DOHH2 (cell line): ENCODE results near the gene TMEM218.

Experiments used
- EZH2phosphoT487 ChIP-seq: fragments of 200-600 bp; sonication (generic); IDR thresholded peaks from 2 replicates; pipeline ENCODE4 v1.6.1; 2017; ENCODE audit warnings: borderline replicate concordance, mild to moderate bottlenecking, antibody characterized with exemption, low read length, moderate library complexity, mixed read lengths
- TF ChIP-seq, protein P1 (sequence below): fragments of 200-600 bp; sonication (generic); IDR thresholded peaks from one replicate; pipeline ENCODE4 v1.5.1; 2014; ENCODE audit warnings: antibody characterized with exemption, mild to moderate bottlenecking, low read depth, low read length; ENCODE audit not compliant: poor library complexity, severe bottlenecking

DNA sequence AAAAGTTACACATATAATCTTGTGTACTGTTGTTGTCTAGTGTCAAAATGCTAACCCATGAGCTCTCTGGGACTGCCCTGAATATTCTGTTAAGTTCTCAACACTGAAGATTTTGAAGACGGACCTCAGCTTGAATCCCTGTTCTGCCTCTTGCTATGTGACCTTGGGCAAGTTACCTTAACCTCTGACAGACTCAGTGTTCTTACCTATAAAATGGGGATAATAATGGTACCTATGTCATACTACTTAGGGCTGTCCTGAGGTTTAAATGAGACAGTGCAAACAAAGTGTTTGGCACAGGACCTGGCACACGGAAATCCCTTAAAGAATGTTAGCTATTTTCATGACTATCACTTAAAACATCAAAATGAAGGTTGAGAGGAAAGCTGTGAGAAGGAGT lies 11.3 kb downstream of the TMEM218 start:
- TF ChIP-seq, protein P1, sequence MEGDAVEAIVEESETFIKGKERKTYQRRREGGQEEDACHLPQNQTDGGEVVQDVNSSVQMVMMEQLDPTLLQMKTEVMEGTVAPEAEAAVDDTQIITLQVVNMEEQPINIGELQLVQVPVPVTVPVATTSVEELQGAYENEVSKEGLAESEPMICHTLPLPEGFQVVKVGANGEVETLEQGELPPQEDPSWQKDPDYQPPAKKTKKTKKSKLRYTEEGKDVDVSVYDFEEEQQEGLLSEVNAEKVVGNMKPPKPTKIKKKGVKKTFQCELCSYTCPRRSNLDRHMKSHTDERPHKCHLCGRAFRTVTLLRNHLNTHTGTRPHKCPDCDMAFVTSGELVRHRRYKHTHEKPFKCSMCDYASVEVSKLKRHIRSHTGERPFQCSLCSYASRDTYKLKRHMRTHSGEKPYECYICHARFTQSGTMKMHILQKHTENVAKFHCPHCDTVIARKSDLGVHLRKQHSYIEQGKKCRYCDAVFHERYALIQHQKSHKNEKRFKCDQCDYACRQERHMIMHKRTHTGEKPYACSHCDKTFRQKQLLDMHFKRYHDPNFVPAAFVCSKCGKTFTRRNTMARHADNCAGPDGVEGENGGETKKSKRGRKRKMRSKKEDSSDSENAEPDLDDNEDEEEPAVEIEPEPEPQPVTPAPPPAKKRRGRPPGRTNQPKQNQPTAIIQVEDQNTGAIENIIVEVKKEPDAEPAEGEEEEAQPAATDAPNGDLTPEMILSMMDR, result no peak
- TF ChIP-seq EZH2phosphoT487, result no peak
